HepG2 (cell line): ENCODE measurements around the gene NUDT2. TPM values are rescaled to one million over a fixed set of nuclear protein-coding genes. Genes with fewer than 3 reads are reported as not detected.

Experiments
- BRF2 ChIP-seq: sonication (generic); formaldehyde crosslinking; IDR thresholded peaks from 2 replicates; pipeline ENCODE4 v1.8.1; 2022; ENCODE audit warnings: mild to moderate bottlenecking, missing genetic modification reagents
- ETV5 ChIP-seq: IDR thresholded peaks from 2 replicates; pipeline ENCODE4 v1.6.1; 2018; ENCODE audit warnings: missing biosample characterization, missing genetic modification reagents, inconsistent platforms, borderline replicate concordance
- FOXK1 ChIP-seq: sonication (generic); formaldehyde crosslinking; IDR thresholded peaks from 2 replicates; pipeline ENCODE4 v1.4.0; 2020; ENCODE audit warnings: low read depth, missing genetic modification reagents, borderline replicate concordance
- FOXM1 ChIP-seq: sonication (generic); formaldehyde crosslinking; IDR thresholded peaks from 2 replicates; pipeline ENCODE4 v1.5.0; 2020; ENCODE audit warnings: missing genetic modification reagents
- GATAD2A ChIP-seq: IDR thresholded peaks from 2 replicates; pipeline ENCODE4 v1.6.1; 2016
- HNRNPL ChIP-seq: fragments of 200-400 bp; formaldehyde crosslinking; IDR thresholded peaks from 2 replicates; pipeline ENCODE4 v1.6.1; 2017; ENCODE audit warnings: mild to moderate bottlenecking, low read depth, low read length
- MIXL1 ChIP-seq: IDR thresholded peaks from 2 replicates; pipeline ENCODE4 v1.6.1; 2016
- MTF2 ChIP-seq: sonication (generic); formaldehyde crosslinking; IDR thresholded peaks from 2 replicates; pipeline ENCODE4 v1.5.0; 2020; ENCODE audit warnings: missing genetic modification reagents, borderline replicate concordance
- REPIN1 ChIP-seq: sonication (generic); formaldehyde crosslinking; IDR thresholded peaks from 2 replicates; pipeline ENCODE4 v1.8.0; 2022; ENCODE audit warnings: missing genetic modification reagents, low read depth, mild to moderate bottlenecking, borderline replicate concordance
- SOX5 ChIP-seq: IDR thresholded peaks from 2 replicates; pipeline ENCODE4 v1.6.1; 2016; ENCODE audit warnings: borderline replicate concordance
- SRSF1 ChIP-seq: fragments of 200-400 bp; formaldehyde crosslinking; optimal IDR thresholded peaks from 2 replicates; pipeline ENCODE3; 2017; ENCODE audit warnings: mild to moderate bottlenecking, low read depth, low read length, moderate library complexity
- TAF1 ChIP-seq: sonication (generic); formaldehyde crosslinking; IDR thresholded peaks from 2 replicates; pipeline ENCODE4 v1.4.0; 2020; ENCODE audit warnings: missing genetic modification reagents
- TEAD2 ChIP-seq: sonication (generic); formaldehyde crosslinking; IDR thresholded peaks from 2 replicates; pipeline ENCODE4 v1.9.0; 2021; ENCODE audit warnings: missing genetic modification reagents
- THAP7 ChIP-seq: sonication (generic); formaldehyde crosslinking; IDR thresholded peaks from 2 replicates; pipeline ENCODE4 v1.8.1; 2023; ENCODE audit warnings: mild to moderate bottlenecking, missing genetic modification reagents
- ZBTB21 ChIP-seq: sonication (generic); formaldehyde crosslinking; IDR thresholded peaks from 2 replicates; pipeline ENCODE4 v1.4.0; 2020; ENCODE audit warnings: missing genetic modification reagents
- ZNF275 ChIP-seq: sonication (generic); formaldehyde crosslinking; IDR thresholded peaks from 2 replicates; pipeline ENCODE4 v1.8.0; 2022; ENCODE audit warnings: missing genetic modification reagents, mild to moderate bottlenecking, inconsistent platforms, borderline replicate concordance
- ZNF780A ChIP-seq: sonication (generic); formaldehyde crosslinking; IDR thresholded peaks from 2 replicates; pipeline ENCODE4 v1.8.0; 2022; ENCODE audit warnings: mild to moderate bottlenecking, missing genetic modification reagents, moderate library complexity
- ZNF784 ChIP-seq: sonication (generic); formaldehyde crosslinking; IDR thresholded peaks from 2 replicates; pipeline ENCODE4 v1.5.1; 2020; ENCODE audit warnings: missing genetic modification reagents, mild to moderate bottlenecking, borderline replicate concordance
- ZSCAN21 ChIP-seq: sonication (generic); formaldehyde crosslinking; IDR thresholded peaks from 2 replicates; pipeline ENCODE4 v1.8.0; 2022; ENCODE audit warnings: mild to moderate bottlenecking, missing genetic modification reagents, moderate library complexity, borderline replicate concordance
- polyA plus RNA-seq, 8 experiments: library from polyadenylated mRNA; depleted of rRNA in 3 of 8; stranded (reverse) in 7 of 8; unstranded in 1 of 8; fragments of >200 nt; fragmentation: Illumina TruSeq in 4 of 8; extraction: Trizol in 4 of 8; gene quantifications; 2 replicates each; pipeline versions ENCODE4 v1.2.1 to v1.2.3, GENCODE V29; 2011 to 2016; ENCODE audit warnings: low read depth in 4 of 8, missing spikeins in 1 of 8, mixed read lengths in 1 of 8; ENCODE audit not compliant: insufficient read depth in 1 of 8
- total RNA-seq, 5 experiments: library from RNA; depleted of rRNA; stranded (reverse); fragments of >200 nt; fragmentation: Illumina TruSeq; extraction: Trizol; gene quantifications; 2 replicates each; pipeline ENCODE4 v1.2.3, GENCODE V29; 2016; ENCODE audit warnings: low read depth in 1 of 5
- TF ChIP-seq, protein P1 (sequence below): sonication (generic); formaldehyde crosslinking; IDR thresholded peaks from 2 replicates; pipeline ENCODE4 v1.9.0; 2021; ENCODE audit warnings: missing genetic modification reagents, mild to moderate bottlenecking, borderline replicate concordance
- TF ChIP-seq, protein P2 (sequence below): IDR thresholded peaks from 2 replicates; pipeline ENCODE4 v1.6.1; 2016; ENCODE audit warnings: missing biosample characterization, missing genetic modification reagents, low read depth

Gene NUDT2
- total and polyA plus RNA-seq, 2 of the 13 experiments (the other 11 are each of a cell fraction or from before 2014, with no cell fraction given), result 19.9 to 24.6 TPM

GRCh38 chr9:34380511-34381315, 51.3 kb downstream of the NUDT2 start (continued):
- TF ChIP-seq THAP7 (CRISPR knock-in tag) (peak; percentile 82; the same call in 1 of the 2 replicates), MTF2 (CRISPR knock-in tag) (peak; percentile 60; the same call in 1 of the 2 replicates), FOXM1 (peak; percentile 32; the same call in 1 of the 2 replicates), SRSF1 (peak; percentile 58), ZNF780A (CRISPR knock-in tag) (0 out of 2 replicates have a peak, but pooled peaks have one; percentile 63), SOX5 (CRISPR knock-in tag) (peak; percentile 23; the same call in 1 of the 2 replicates), HNRNPL (no peak), ZNF784 (CRISPR knock-in tag) (no peak), ZBTB21 (CRISPR knock-in tag) (0 out of 2 replicates have a peak, but pooled peaks have one; percentile 44), TEAD2 (CRISPR knock-in tag) (peak; percentile 62; the same call in 1 of the 2 replicates), TAF1 (CRISPR knock-in tag) (peak; percentile 59; the same call in 1 of the 2 replicates), ETV5 (CRISPR knock-in tag) (peak; percentile 35; the same call in 1 of the 2 replicates), BRF2 (CRISPR knock-in tag) (peak; percentile 81; the same call in 1 of the 2 replicates), REPIN1 (CRISPR knock-in tag) (peak; percentile 79), FOXK1 (no peak), GATAD2A (no peak; the same call in 1 of the 2 replicates), ZSCAN21 (CRISPR knock-in tag) (peak; percentile 67), ZNF275 (CRISPR knock-in tag) (no peak), MIXL1 (CRISPR knock-in tag) (no peak)
- TF ChIP-seq, protein P1, sequence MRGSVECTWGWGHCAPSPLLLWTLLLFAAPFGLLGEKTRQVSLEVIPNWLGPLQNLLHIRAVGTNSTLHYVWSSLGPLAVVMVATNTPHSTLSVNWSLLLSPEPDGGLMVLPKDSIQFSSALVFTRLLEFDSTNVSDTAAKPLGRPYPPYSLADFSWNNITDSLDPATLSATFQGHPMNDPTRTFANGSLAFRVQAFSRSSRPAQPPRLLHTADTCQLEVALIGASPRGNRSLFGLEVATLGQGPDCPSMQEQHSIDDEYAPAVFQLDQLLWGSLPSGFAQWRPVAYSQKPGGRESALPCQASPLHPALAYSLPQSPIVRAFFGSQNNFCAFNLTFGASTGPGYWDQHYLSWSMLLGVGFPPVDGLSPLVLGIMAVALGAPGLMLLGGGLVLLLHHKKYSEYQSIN (CRISPR knock-in tag), result no peak
- TF ChIP-seq, protein P2, sequence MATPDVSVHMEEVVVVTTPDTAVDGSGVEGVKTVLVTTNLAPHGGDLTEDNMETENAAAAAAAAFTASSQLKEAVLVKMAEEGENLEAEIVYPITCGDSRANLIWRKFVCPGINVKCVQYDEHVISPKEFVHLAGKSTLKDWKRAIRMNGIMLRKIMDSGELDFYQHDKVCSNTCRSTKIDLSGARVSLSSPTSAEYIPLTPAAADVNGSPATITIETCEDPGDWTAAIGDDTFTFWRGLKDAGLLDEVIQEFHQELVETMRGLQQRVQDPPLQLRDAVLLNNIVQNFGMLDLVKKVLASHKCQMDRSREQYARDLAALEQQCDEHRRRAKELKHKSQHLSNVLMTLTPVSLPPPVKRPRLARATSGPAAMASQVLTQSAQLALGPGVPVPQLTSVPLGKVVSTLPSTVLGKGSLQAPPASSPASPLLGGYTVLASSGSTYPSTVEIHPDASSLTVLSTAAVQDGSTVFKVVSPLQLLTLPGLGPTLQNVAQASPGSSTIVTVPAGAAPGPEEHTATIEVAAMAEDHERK (CRISPR knock-in tag), result no peak
